ENCODE measurements around the gene TIGD7.

GRCh38 chr16:3266873-3267537 is 38.2 kb downstream of the TIGD7 start:
- TF ChIP-seq CREB1 (IDR thresholded peaks at IDR 0.05; ENCODE audit: low read depth) (no peak), RAD21 (IDR thresholded peaks at IDR 0.05; ENCODE audit: low read depth) (peak; percentile 38; the same call in 1 of the 2 replicates), TEAD4 (IDR thresholded peaks at IDR 0.05) (no peak), NFIC (IDR thresholded peaks at IDR 0.05) (no peak), TAF1 (IDR thresholded peaks at IDR 0.05; ENCODE audit: low read depth) (no peak), MAX (IDR thresholded peaks at IDR 0.05) (no peak)

Data from Ishikawa (cell line).